ENCODE results near the gene DDIT4.
A peak's percentile ranks its signal among the peaks of the same experiment; 100 is the strongest.
"Not testable (repeated sequence)": the region's sequence is repeated elsewhere in the genome, so short reads cannot be mapped to it uniquely, and the experiment has no call there.

DDIT4 gene

GRCh38 chr10:72273410-72274212, at the start of gene DDIT4:
Gene DDIT4, plus strand, starts transcription at chr10:72273924. Its CDS starts 293 bp downstream, at chr10:72274217.
- peak; percentile 100 for DNase-seq

- DNase-seq, result not testable (repeated sequence)
Observed at GRCh38 chr10:72224191-72224590, 49.5 kb upstream of the DDIT4 start.

- DNase-seq, result no peak
Observed at GRCh38 chr10:72226418-72227027, 47.2 kb upstream of the DDIT4 start.

- no peak for DNase-seq
Observed at GRCh38 chr10:72227826-72228225, 45.9 kb upstream of the DDIT4 start.

- no peak for DNase-seq
Observed at GRCh38 chr10:72228318-72228751, 45.4 kb upstream of the DDIT4 start.

GRCh38 chr10:72229261-72230251, 44.2 kb upstream of the DDIT4 start:
- no peak for DNase-seq

- DNase-seq, result no peak
Observed at GRCh38 chr10:72233621-72234020, 40.1 kb upstream of the DDIT4 start.

- no peak for DNase-seq
Observed at GRCh38 chr10:72234560-72235095, 39.1 kb upstream of the DDIT4 start.

GRCh38 chr10:72235544-72236279, 38.0 kb upstream of the DDIT4 start:
- no peak for DNase-seq

- DNase-seq, result no peak
Observed at GRCh38 chr10:72238392-72239175, 35.1 kb upstream of the DDIT4 start.

- DNase-seq, result no peak
Observed at GRCh38 chr10:72239409-72239808, 34.3 kb upstream of the DDIT4 start.

- no peak for DNase-seq
Observed at GRCh38 chr10:72240371-72240770, 33.4 kb upstream of the DDIT4 start.

- no peak for DNase-seq
Observed at GRCh38 chr10:72241691-72242252, 32.0 kb upstream of the DDIT4 start.

- peak; percentile 51 for DNase-seq
Observed at GRCh38 chr10:72242675-72243074, 31.0 kb upstream of the DDIT4 start.

GRCh38 chr10:72243822-72244437, 29.8 kb upstream of the DDIT4 start:
- no peak for DNase-seq

GRCh38 chr10:72244573-72245038, 29.1 kb upstream of the DDIT4 start:
- DNase-seq, result no peak

GRCh38 chr10:72245949-72246525, 27.7 kb upstream of the DDIT4 start:
- DNase-seq, result peak; percentile 20

- peak; percentile 78 for DNase-seq
Observed at GRCh38 chr10:72248468-72249151, 25.1 kb upstream of the DDIT4 start.

- DNase-seq, result peak; percentile 19
Observed at GRCh38 chr10:72249176-72249862, 24.4 kb upstream of the DDIT4 start.
